Anterior cingulate cortex (tissue), 58 donors: Measurements from ENCODE around the gene CENPX.
A peak's percentile ranks its signal among the peaks of the same experiment; 100 is the strongest.

Source experiments
- DNase-seq, 58 donors: peaks; one replicate each; lab custom pipeline; 2025; lab: John Stamatoyannopoulos, UW

Gene CENPX

DNA sequence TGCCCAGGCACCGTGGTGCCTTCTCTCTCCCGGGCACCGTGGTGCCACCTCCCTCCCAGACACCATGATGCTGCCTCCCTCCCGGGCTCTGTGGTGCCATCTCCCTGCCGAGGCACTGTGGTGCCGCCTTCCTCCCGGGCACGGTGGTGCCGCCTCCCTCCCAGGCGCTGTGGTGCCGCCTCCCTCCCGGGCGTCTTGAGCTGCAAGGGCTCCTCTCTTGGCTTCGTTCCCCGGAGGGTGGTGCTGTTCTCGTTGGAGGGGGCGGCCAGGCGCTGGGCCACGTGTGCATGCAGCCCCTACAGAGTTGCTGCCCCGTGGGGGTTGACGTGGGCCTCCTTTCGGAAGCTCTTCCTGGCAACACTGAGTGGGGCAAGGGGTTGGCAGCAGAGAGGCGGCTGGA is 8.2 kb downstream of the CENPX start:
- peak in 17 of 58 donors; percentile 14 to 56 (median 32) for DNase-seq

DNA sequence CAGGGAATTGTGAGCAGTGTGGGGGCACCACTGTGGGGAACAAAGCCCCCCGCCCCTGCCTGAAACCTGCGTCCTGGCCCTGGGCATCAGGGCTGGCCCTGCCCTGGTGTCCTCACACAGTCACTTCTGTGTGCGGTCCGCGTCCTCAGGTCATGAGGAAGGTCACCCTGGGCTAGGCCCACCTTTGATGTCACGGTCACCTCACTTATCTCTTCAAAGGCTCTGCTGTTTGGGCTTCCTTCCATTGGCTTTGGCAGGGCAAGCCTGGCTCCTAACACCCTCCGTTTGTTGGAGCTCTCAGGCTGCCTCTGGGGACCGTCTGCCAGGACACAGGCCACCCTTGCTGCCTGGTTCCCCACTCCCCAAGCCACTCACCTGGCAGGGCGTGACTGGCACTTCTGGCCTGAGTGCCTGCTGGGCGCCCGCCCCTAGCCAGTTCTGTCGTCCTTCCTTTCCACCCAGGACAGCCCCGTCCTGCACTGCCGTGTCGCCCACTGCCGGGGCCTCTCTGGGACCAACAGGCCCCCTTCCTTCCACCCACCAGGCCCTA is 8.8 kb downstream of the CENPX start:
- DNase-seq: no peak

- peak in 35 of 58 donors; percentile 8 to 70 (median 50) for DNase-seq
These were observed 9.3 kb downstream of the CENPX start for GRCh38 chr17:82013341-82013740.

DNA sequence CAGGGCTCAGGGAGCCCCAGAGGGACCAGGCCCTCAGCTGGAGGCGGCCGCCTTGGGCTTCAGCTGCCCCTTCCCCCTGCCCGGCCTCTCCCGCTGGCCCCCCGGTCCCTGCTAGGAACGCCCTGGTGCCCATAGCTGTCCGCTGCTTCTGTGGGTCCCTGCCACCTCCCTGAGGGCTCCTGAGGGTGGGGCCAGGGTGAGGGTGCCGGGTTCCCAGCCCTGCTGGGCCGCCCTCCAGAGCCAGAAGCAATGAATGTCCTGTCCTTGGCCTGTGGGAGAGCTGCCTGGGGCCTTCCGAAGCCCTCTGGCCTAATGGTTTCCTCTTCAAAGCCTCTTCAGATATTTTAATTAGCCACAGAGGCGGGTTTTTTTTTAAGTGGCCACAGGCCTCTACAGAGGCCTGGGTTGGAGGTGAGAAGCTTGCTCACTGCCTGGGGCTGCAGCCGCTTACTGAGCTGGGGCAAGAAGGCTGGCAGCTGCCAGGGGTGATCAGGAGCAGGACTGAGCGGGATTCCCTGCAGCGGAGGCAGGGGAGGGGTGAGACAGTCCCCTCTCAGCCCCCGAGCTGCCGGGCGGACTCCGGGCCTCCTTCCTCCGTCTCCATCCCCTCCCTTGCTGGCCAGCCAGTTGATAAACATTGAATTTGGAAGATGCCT is 9.9 kb downstream of the CENPX start:
- DNase-seq: no peak

DNA sequence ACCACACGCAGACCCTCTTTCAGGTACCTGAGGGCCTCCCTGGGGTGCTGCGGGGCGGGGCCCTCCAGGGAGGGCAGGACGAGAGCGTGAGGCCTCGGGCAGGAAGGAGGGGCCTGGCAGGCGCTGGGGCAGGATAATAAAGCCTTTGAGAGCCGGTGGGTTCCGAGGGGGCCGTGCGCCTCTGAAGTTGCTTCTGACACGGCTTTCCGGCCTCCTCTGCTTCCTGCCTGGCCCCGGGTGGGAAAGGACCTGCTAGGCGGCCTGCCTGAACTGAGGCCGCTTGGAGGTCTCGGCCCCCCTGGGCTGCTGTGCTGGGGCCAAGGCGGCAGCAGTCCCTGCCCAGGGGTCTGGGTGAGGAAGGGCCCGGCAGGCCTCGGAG is 10.4 kb downstream of the CENPX start:
- DNase-seq: no peak

- no peak for DNase-seq
These were observed 11.0 kb downstream of the CENPX start for GRCh38 chr17:82011617-82012187.

- no peak for DNase-seq
These were observed 11.8 kb downstream of the CENPX start for GRCh38 chr17:82010575-82011525.

DNA sequence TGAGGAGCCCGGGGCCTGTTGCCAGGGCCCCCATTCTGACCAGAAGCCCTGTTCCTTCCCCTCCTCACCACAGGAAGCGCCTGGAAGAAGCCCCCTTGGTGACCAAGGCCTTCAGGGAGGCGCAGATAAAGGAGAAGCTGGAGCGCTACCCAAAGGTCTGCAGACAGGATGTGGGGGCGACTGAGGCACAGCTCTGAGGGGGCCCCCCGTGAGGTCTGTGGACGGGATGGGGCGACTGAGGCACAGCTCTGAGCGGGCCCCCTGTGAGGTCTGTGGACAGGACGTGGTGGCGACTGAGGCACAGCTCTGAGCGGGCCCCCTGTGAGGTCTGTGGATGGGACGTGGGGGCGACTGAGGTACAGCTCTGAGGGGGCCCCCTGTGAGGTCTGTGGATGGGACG is 13.3 kb downstream of the CENPX start:
- DNase-seq: no peak

- DNase-seq: no peak
These were observed 13.7 kb downstream of the CENPX start for GRCh38 chr17:82008941-82009405.

- DNase-seq: no peak
These were observed 14.3 kb downstream of the CENPX start for GRCh38 chr17:82008258-82008940.

- peak in 5 of 58 donors; percentile 6 to 29 (median 26) for DNase-seq
These were observed 15.0 kb downstream of the CENPX start for GRCh38 chr17:82007495-82008257.

DNA sequence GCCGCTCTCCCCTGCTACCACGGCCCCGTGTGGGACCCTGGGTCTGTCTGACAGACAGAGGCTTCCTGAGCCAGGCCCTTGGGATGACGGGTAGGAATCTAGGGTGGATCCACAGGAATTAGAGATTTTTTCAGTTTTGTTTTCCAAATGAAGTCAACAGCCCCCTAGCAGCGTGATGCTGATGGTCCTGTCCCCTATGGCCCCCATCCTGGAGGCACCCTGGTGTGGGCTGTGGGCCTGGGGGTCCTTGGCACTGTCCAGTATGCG is 15.5 kb downstream of the CENPX start:
- DNase-seq: no peak

GRCh38 chr17:82006468-82007227 is 16.0 kb downstream of the CENPX start:
- peak in 32 of 58 donors; percentile 9 to 65 (median 39) for DNase-seq

GRCh38 chr17:82005701-82006348 is 16.9 kb downstream of the CENPX start:
- no peak for DNase-seq

DNA sequence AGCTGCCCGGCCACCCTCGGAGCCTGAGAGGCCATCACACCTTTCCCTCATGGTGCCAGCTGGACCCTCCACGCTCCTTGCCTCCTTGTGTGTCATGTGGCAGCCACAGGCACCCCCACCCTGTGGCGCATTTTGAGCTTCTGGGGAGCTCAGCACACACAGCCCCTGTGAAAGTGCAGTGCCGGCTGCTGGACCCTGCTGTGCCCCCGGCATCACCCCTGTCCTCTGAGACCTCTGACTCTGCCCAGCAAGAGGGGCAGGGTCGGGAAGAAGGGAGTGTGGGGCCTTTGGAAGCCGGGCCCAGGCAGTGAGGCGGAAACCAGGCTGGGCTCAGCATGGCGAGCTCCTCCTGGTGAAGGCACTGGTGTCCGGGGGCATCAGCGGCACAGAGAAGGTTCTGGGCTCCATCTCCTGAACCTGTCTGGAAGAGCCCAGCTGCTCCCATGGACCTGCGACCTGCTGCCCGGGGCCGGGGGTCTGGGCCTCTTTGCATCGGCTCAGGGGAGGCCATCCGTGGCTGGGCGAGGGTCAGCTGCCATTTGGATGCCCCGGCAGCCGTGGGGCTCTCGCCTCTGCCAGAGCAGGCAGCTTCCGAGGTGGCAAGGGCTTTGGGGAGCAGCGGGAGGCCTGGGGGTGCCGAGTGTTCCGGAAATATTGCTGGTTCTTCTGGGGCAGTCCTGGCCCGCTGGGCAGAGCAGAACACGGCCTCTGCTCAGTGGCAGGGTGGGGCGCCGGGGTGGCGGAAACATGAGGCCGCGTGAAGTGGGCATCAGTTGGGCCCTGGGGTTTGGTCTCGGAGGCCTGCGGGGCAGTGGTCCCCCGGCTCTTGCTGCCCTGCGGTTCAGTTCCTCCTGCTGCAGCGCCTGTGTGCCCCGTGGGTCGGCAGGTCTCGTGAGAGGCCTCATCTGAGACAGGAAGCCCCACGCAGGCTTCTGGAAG is 17.9 kb downstream of the CENPX start:
- DNase-seq: no peak

DNA sequence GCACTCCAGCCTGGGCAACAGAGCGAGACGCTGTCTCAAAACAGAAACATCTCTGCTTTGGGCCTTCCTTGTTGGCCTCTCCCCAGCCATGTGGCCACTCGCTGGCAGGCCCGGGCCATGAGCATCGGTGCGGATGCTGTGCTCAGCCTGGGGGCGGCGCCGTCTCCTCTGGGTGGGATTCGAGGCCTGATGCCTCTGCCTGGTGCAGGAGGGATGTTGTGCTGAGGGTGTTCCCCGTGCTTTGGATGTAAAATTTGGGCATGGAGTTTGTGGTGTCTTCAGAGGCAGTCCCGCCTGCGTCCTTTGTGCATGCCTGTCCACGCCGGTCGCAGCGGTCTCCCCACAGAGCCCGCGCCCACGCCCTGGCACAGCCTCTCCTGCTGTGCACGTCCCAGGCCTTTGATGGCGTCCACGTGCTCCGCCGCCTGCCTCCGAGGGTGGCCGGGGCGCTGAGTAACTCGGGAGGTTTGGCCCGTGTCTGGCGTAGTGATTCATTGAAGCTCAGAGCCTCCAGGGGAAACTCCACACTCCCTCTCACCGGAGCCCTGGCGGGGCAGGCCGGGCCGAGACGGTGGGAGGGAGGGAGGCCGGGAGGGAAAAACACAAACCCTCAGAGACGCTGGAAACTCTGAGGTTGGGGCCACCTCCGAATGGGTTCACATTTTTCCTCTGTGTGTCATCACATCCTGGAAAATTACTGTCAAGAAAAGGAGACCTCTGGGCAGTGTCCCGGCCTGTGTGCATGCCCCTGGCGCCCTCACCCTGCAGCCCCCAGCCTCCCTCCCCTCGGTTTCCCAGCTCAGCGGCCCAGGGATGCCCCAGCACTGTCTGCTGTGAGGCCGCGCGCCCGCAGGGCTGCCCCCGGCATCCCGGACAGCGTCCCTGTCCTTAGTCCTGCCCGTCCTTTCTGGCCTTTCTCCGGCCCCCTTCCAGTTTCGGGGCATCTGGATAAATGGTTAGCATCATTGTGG is 19.0 kb downstream of the CENPX start:
- DNase-seq: peak in 1 of 58 donors; percentile 41
